Activated T-cell treated with anti-CD3 and anti-CD28 coated beads, Interleukin-2, amount 50 U/mL, for 24 hours (primary cell): Measurements from ENCODE around the gene GASK1A.

Experiments
- DNase-seq: peaks from one replicate; pipeline ENCODE4 v3.0.0-alpha.2; 2020
- H3K27ac Mint-ChIP-seq: 2 replicates; pipeline ENCODE4 v1.8.0; 2020; ENCODE audit warnings: mild to moderate bottlenecking, mixed read lengths
- H3K27me3 Mint-ChIP-seq: 2 replicates; pipeline ENCODE4 v1.8.0; 2020; ENCODE audit warnings: mixed read lengths
- H3K36me3 Mint-ChIP-seq: 2 replicates; pipeline ENCODE4 v1.8.0; 2020; ENCODE audit warnings: low read depth, mixed read lengths
- H3K4me1 Mint-ChIP-seq: 2 replicates; pipeline ENCODE4 v1.8.0; 2020; ENCODE audit warnings: low read depth, mixed read lengths
- H3K4me3 Mint-ChIP-seq: 2 replicates; pipeline ENCODE4 v1.8.0; 2020; ENCODE audit warnings: mild to moderate bottlenecking, moderate library complexity, mixed read lengths
- H3K9me3 Mint-ChIP-seq: 2 replicates; pipeline ENCODE4 v1.8.0; 2020; ENCODE audit warnings: mixed read lengths

The GASK1A gene

GRCh38 chr3:43081796-43082195, 102.7 kb downstream of the GASK1A start:
- DNase-seq: no peak
- H3K36me3 Mint-ChIP-seq: peaks cover 85% of the 10 kb centered on the region
- H3K4me1 Mint-ChIP-seq: peaks cover 1% of the 10 kb centered on the region
- H3K27ac Mint-ChIP-seq: no peak overlapping the region
- H3K27me3 Mint-ChIP-seq: no peaks in the 10 kb centered on the region
- no peak overlapping the region for H3K4me3 Mint-ChIP-seq
- H3K9me3 Mint-ChIP-seq: peaks cover 20% of the 10 kb centered on the region

GRCh38 chr3:43082457-43082856, 103.3 kb downstream of the GASK1A start:
- H3K27ac Mint-ChIP-seq: no peak overlapping the region
- peaks cover 79% of the 10 kb centered on the region for H3K36me3 Mint-ChIP-seq
- peaks cover 20% of the 10 kb centered on the region for H3K9me3 Mint-ChIP-seq
- H3K4me3 Mint-ChIP-seq: no peak overlapping the region
- DNase-seq: no peak
- H3K4me1 Mint-ChIP-seq: peaks cover 3% of the 10 kb centered on the region
- H3K27me3 Mint-ChIP-seq: no peaks in the 10 kb centered on the region

- peaks cover 20% of the 10 kb centered on the region for H3K9me3 Mint-ChIP-seq
- DNase-seq: no peak
- H3K36me3 Mint-ChIP-seq: peaks cover 40% of the 10 kb centered on the region
- no peaks in the 10 kb centered on the region for H3K27me3 Mint-ChIP-seq
- H3K4me1 Mint-ChIP-seq: peaks cover 3% of the 10 kb centered on the region
- no peak overlapping the region for H3K27ac Mint-ChIP-seq
- H3K4me3 Mint-ChIP-seq: no peak overlapping the region
These were observed 107.5 kb downstream of the GASK1A start for GRCh38 chr3:43086460-43087165.

- peaks cover 18% of the 10 kb centered on the region for H3K9me3 Mint-ChIP-seq
- H3K27me3 Mint-ChIP-seq: no peaks in the 10 kb centered on the region
- no peak overlapping the region for H3K27ac Mint-ChIP-seq
- no peak for DNase-seq
- no peak overlapping the region for H3K4me3 Mint-ChIP-seq
- H3K36me3 Mint-ChIP-seq: peaks cover 34% of the 10 kb centered on the region
- peaks cover 3% of the 10 kb centered on the region for H3K4me1 Mint-ChIP-seq
These were observed 108.2 kb downstream of the GASK1A start for GRCh38 chr3:43087249-43087776.

GRCh38 chr3:43089081-43089480, 110.0 kb downstream of the GASK1A start:
- Mint-ChIP-seq H3K36me3 (peaks cover 16% of the 10 kb centered on the region), H3K27me3 (no peaks in the 10 kb centered on the region), H3K4me3 (no peak overlapping the region), H3K9me3 (no peaks in the 10 kb centered on the region), H3K27ac (no peak overlapping the region), H3K4me1 (peaks cover 3% of the 10 kb centered on the region)
- no peak for DNase-seq

- H3K27ac Mint-ChIP-seq: no peak overlapping the region
These were observed 111.1 kb downstream of the GASK1A start for GRCh38 chr3:43090238-43090637.

GRCh38 chr3:43091481-43091880, 112.4 kb downstream of the GASK1A start:
- H3K36me3 Mint-ChIP-seq: no peaks in the 10 kb centered on the region
- no peak overlapping the region for H3K4me3 Mint-ChIP-seq
- no peak for DNase-seq
- H3K27ac Mint-ChIP-seq: no peak overlapping the region
- peaks cover 3% of the 10 kb centered on the region for H3K4me1 Mint-ChIP-seq
- no peaks in the 10 kb centered on the region for H3K27me3 Mint-ChIP-seq
- no peaks in the 10 kb centered on the region for H3K9me3 Mint-ChIP-seq

More at GRCh38 chr3:43090238-43090637, 111.1 kb downstream of the GASK1A start:
- Mint-ChIP-seq H3K4me3 (no peak overlapping the region), H3K27me3 (no peaks in the 10 kb centered on the region), H3K9me3 (no peaks in the 10 kb centered on the region), H3K36me3 (peaks cover 6% of the 10 kb centered on the region), H3K4me1 (peaks cover 3% of the 10 kb centered on the region)
- DNase-seq: no peak

GRCh38 chr3:43093006-43093405, 113.9 kb downstream of the GASK1A start:
- H3K4me3 Mint-ChIP-seq: no peak overlapping the region
- DNase-seq: no peak
- H3K4me1 Mint-ChIP-seq: peaks cover 2% of the 10 kb centered on the region
- H3K9me3 Mint-ChIP-seq: no peaks in the 10 kb centered on the region
- H3K27ac Mint-ChIP-seq: no peak overlapping the region
- H3K36me3 Mint-ChIP-seq: no peaks in the 10 kb centered on the region
- no peaks in the 10 kb centered on the region for H3K27me3 Mint-ChIP-seq

GRCh38 chr3:43093974-43094373, 114.9 kb downstream of the GASK1A start:
- Mint-ChIP-seq H3K4me3 (no peak overlapping the region), H3K36me3 (no peaks in the 10 kb centered on the region), H3K9me3 (no peaks in the 10 kb centered on the region), H3K4me1 (peaks cover 5% of the 10 kb centered on the region), H3K27ac (no peak overlapping the region), H3K27me3 (no peaks in the 10 kb centered on the region)
- no peak for DNase-seq

GRCh38 chr3:43094381-43094780, 115.3 kb downstream of the GASK1A start:
- no peak overlapping the region for H3K27ac Mint-ChIP-seq

GRCh38 chr3:43094851-43095250, 115.7 kb downstream of the GASK1A start:
- Mint-ChIP-seq H3K4me3 (no peak overlapping the region), H3K27me3 (no peaks in the 10 kb centered on the region), H3K9me3 (no peaks in the 10 kb centered on the region), H3K36me3 (no peaks in the 10 kb centered on the region), H3K4me1 (peaks cover 6% of the 10 kb centered on the region), H3K27ac (no peak overlapping the region)
- no peak for DNase-seq

More at GRCh38 chr3:43094381-43094780, 115.3 kb downstream of the GASK1A start:
- no peak overlapping the region for H3K4me3 Mint-ChIP-seq
- no peaks in the 10 kb centered on the region for H3K27me3 Mint-ChIP-seq
- H3K9me3 Mint-ChIP-seq: no peaks in the 10 kb centered on the region
- DNase-seq: no peak
- H3K36me3 Mint-ChIP-seq: no peaks in the 10 kb centered on the region
- H3K4me1 Mint-ChIP-seq: peaks cover 6% of the 10 kb centered on the region

GRCh38 chr3:43095370-43095769, 116.3 kb downstream of the GASK1A start:
- Mint-ChIP-seq H3K36me3 (no peaks in the 10 kb centered on the region), H3K27ac (no peak overlapping the region), H3K9me3 (no peaks in the 10 kb centered on the region), H3K27me3 (no peaks in the 10 kb centered on the region), H3K4me1 (peaks cover 6% of the 10 kb centered on the region), H3K4me3 (no peak overlapping the region)
- DNase-seq: no peak

- H3K4me1 Mint-ChIP-seq: peaks cover 6% of the 10 kb centered on the region
- H3K9me3 Mint-ChIP-seq: no peaks in the 10 kb centered on the region
- no peaks in the 10 kb centered on the region for H3K36me3 Mint-ChIP-seq
- no peak overlapping the region for H3K27ac Mint-ChIP-seq
- H3K4me3 Mint-ChIP-seq: no peak overlapping the region
- no peaks in the 10 kb centered on the region for H3K27me3 Mint-ChIP-seq
- DNase-seq: no peak
These were observed 117.7 kb downstream of the GASK1A start for GRCh38 chr3:43096761-43097160.

GRCh38 chr3:43097400-43098080, 118.4 kb downstream of the GASK1A start:
- H3K9me3 Mint-ChIP-seq: no peaks in the 10 kb centered on the region
- H3K27me3 Mint-ChIP-seq: no peaks in the 10 kb centered on the region
- H3K4me1 Mint-ChIP-seq: peaks cover 6% of the 10 kb centered on the region
- H3K4me3 Mint-ChIP-seq: no peak overlapping the region
- H3K36me3 Mint-ChIP-seq: no peaks in the 10 kb centered on the region
- no peak for DNase-seq
- H3K27ac Mint-ChIP-seq: no peak overlapping the region

GRCh38 chr3:43098761-43099160, 119.7 kb downstream of the GASK1A start:
- no peaks in the 10 kb centered on the region for H3K36me3 Mint-ChIP-seq
- DNase-seq: no peak
- no peak overlapping the region for H3K27ac Mint-ChIP-seq
- H3K4me3 Mint-ChIP-seq: no peak overlapping the region
- H3K4me1 Mint-ChIP-seq: peaks cover 10% of the 10 kb centered on the region
- H3K27me3 Mint-ChIP-seq: no peaks in the 10 kb centered on the region
- H3K9me3 Mint-ChIP-seq: no peaks in the 10 kb centered on the region
